Choroid plexus epithelial cell (primary cell): ENCODE measurements around the gene SETD2.
"Not testable (repeated sequence)": the region's sequence is repeated elsewhere in the genome, so short reads cannot be mapped to it uniquely, and the experiment has no call there.

Experiments used
- DNase-seq: peaks from one replicate; pipeline ENCODE4 v3.0.0-alpha.2; 2010; ENCODE audit warnings: low read depth
- H3K4me3 ChIP-seq: 2 replicates; pipeline ENCODE4 v1.5.1; 2011; ENCODE audit warnings: low read depth, mild to moderate bottlenecking, control low read depth, low read length, moderate library complexity
- CTCF ChIP-seq: conservative IDR thresholded peaks from 2 replicates; pipeline ENCODE4 v1.5.1; 2011; ENCODE audit warnings: low read depth, mild to moderate bottlenecking, control low read depth, inconsistent platforms, low read length, moderate library complexity

Gene SETD2

DNA sequence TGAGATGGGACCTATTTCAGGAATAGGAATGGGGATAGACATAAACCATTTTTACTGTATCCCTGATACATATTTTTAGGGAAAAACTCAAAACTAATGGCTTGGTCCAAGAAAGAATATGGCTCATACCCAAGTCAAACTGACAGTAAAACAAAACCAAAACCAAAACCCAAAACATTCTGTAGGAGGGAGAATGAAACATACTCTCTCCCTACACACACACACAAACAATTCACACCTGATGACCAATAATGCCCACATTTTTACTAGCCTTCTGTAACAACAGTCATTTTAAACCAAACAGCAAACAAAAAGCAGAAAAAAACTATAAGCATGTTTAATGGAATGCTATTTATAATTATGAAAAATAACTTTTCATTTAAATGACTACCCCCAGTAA, 109.5 kb downstream of the SETD2 start:
- DNase-seq, result peak; percentile 27
- TF ChIP-seq CTCF, result no peak
- H3K4me3 ChIP-seq, result no peak overlapping the region

- DNase-seq, result no peak
- H3K4me3 ChIP-seq, result no peak overlapping the region
- no peak for TF ChIP-seq CTCF
Observed at GRCh38 chr3:47047673-47048072, 116.2 kb downstream of the SETD2 start.

- no peak overlapping the region for H3K4me3 ChIP-seq
- no peak for TF ChIP-seq CTCF
- DNase-seq, result no peak
Observed at GRCh38 chr3:47047069-47047468, 116.8 kb downstream of the SETD2 start.

- TF ChIP-seq CTCF, result no peak
- H3K4me3 ChIP-seq, result no peak overlapping the region
- DNase-seq, result no peak
Observed at GRCh38 chr3:47042231-47042791, 121.6 kb downstream of the SETD2 start.

DNA sequence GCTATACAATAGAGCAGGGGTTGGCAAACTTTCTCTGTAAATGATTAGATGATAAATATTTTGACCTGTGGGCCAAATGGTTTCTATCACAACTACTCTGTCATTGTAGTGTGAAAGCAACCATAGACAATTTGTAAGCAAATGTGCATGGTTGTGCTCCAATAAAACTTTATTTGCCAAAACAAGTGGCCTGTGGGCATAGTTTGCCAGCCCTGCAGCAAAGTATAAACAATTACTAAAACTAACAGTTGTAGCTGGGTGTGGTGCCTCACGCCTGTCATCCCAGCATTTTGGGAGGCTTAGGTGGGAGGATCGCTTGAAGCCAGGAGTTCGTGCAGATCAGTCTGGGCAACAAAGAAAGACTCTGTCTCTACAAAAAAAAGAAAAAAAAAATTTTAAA, 122.8 kb downstream of the SETD2 start:
- TF ChIP-seq CTCF, result no peak
- DNase-seq, result no peak
- H3K4me3 ChIP-seq, result no peak overlapping the region

GRCh38 chr3:47037302-47037701, 126.6 kb downstream of the SETD2 start:
- H3K4me3 ChIP-seq, DNase-seq: not testable (repeated sequence)

DNA sequence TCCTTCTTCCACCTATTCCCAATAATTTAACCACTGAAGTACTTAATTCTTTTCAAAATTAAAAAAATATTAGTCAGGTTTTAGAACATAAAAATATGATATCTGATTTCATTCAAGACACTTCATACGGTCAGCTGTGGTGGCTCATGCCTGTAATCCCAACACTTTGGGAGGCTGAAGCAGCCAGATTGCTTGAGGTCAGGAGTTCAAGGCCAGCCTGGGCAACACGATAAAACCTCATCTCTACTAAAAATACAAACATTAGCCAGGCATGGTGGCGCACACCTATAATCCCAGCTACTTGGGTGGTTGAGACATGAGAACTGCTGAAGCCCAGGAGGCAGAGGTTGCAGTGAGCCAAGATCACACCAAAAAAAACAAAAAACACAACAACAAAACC, 127.8 kb downstream of the SETD2 start:
- no peak overlapping the region for H3K4me3 ChIP-seq
- DNase-seq, result no peak
- TF ChIP-seq CTCF, result no peak
